Measurements from ENCODE around the gene ATP1A4. TPM values are rescaled to one million over a fixed set of nuclear protein-coding genes. Genes with fewer than 3 reads are reported as not detected.

Gene ATP1A4
- total RNA-seq, 1 donor, result not detected

GRCh38 chr1:160177667-160178066 is 26.3 kb downstream of the ATP1A4 start:
- Histone ChIP-seq H3K9me3 (ENCODE audit: low read depth, low read length) (no peaks in the 10 kb centered on the region), H3K36me3 (ENCODE audit: insufficient read depth, low read length) (no peaks in the 10 kb centered on the region), H3K27me3 (ENCODE audit: insufficient read depth, low read length) (peaks cover 24% of the 10 kb centered on the region), H3K4me1 (ENCODE audit: insufficient read depth, low read length) (no peaks in the 10 kb centered on the region), H3K4me2 (ENCODE audit: insufficient read depth, low read length) (no peak overlapping the region), H2AFZ (ENCODE audit: low read length) (no peak overlapping the region), H4K20me1 (ENCODE audit: insufficient read depth, low read length) (no peaks in the 10 kb centered on the region), H3K27ac (ENCODE audit: low read depth, low read length) (no peak overlapping the region), H3K4me3 (ENCODE audit: insufficient read depth, low read length) (no peak overlapping the region), H3K79me2 (ENCODE audit: insufficient read depth, low read length) (no peaks in the 10 kb centered on the region)
- DNase-seq (ENCODE audit: insufficient read length, low spot score, missing footprints), result no peak
- no peak for TF ChIP-seq CTCF (IDR thresholded peaks at IDR 0.05; ENCODE audit: extremely low read depth, low read depth, low read length)

- Histone ChIP-seq H3K36me3 (ENCODE audit: insufficient read depth, low read length) (no peaks in the 10 kb centered on the region), H4K20me1 (ENCODE audit: insufficient read depth, low read length) (no peaks in the 10 kb centered on the region), H3K27ac (ENCODE audit: low read depth, low read length) (no peak overlapping the region), H3K27me3 (ENCODE audit: insufficient read depth, low read length) (peaks cover 18% of the 10 kb centered on the region), H3K4me1 (ENCODE audit: insufficient read depth, low read length) (no peaks in the 10 kb centered on the region), H3K79me2 (ENCODE audit: insufficient read depth, low read length) (no peaks in the 10 kb centered on the region), H3K9me3 (ENCODE audit: low read depth, low read length) (no peaks in the 10 kb centered on the region), H2AFZ (ENCODE audit: low read length) (no peak overlapping the region), H3K4me3 (ENCODE audit: insufficient read depth, low read length) (no peak overlapping the region), H3K4me2 (ENCODE audit: insufficient read depth, low read length) (no peak overlapping the region)
- no peak for TF ChIP-seq CTCF (IDR thresholded peaks at IDR 0.05; ENCODE audit: extremely low read depth, low read depth, low read length)
- no peak for DNase-seq (ENCODE audit: insufficient read length, low spot score, missing footprints)
Measured at GRCh38 chr1:160178731-160179130, 27.3 kb downstream of the ATP1A4 start.

GRCh38 chr1:160179336-160179735 is 27.9 kb downstream of the ATP1A4 start:
- H3K79me2 ChIP-seq (ENCODE audit: insufficient read depth, low read length), result no peaks in the 10 kb centered on the region
- no peaks in the 10 kb centered on the region for H3K4me1 ChIP-seq (ENCODE audit: insufficient read depth, low read length)
- no peak overlapping the region for H3K4me2 ChIP-seq (ENCODE audit: insufficient read depth, low read length)
- H3K36me3 ChIP-seq (ENCODE audit: insufficient read depth, low read length), result no peaks in the 10 kb centered on the region
- peaks cover 14% of the 10 kb centered on the region for H3K27me3 ChIP-seq (ENCODE audit: insufficient read depth, low read length)
- no peak overlapping the region for H3K4me3 ChIP-seq (ENCODE audit: insufficient read depth, low read length)
- H3K27ac ChIP-seq (ENCODE audit: low read depth, low read length), result no peak overlapping the region
- H3K9me3 ChIP-seq (ENCODE audit: low read depth, low read length), result no peaks in the 10 kb centered on the region
- H4K20me1 ChIP-seq (ENCODE audit: insufficient read depth, low read length), result no peaks in the 10 kb centered on the region
- no peak overlapping the region for H2AFZ ChIP-seq (ENCODE audit: low read length)
- no peak for TF ChIP-seq CTCF (IDR thresholded peaks at IDR 0.05; ENCODE audit: extremely low read depth, low read depth, low read length)
- no peak for DNase-seq (ENCODE audit: insufficient read length, low spot score, missing footprints)

- H3K36me3 ChIP-seq (ENCODE audit: insufficient read depth, low read length), result no peaks in the 10 kb centered on the region
- no peak for TF ChIP-seq CTCF (IDR thresholded peaks at IDR 0.05; ENCODE audit: extremely low read depth, low read depth, low read length)
- H3K27me3 ChIP-seq (ENCODE audit: insufficient read depth, low read length), result no peaks in the 10 kb centered on the region
- H3K4me1 ChIP-seq (ENCODE audit: insufficient read depth, low read length), result peaks cover 6% of the 10 kb centered on the region
- no peak for DNase-seq (ENCODE audit: insufficient read length, low spot score, missing footprints)
- no peak overlapping the region for H3K4me2 ChIP-seq (ENCODE audit: insufficient read depth, low read length)
- H2AFZ ChIP-seq (ENCODE audit: low read length), result no peak overlapping the region
- no peaks in the 10 kb centered on the region for H3K79me2 ChIP-seq (ENCODE audit: insufficient read depth, low read length)
- no peak overlapping the region for H3K27ac ChIP-seq (ENCODE audit: low read depth, low read length)
- H3K9me3 ChIP-seq (ENCODE audit: low read depth, low read length), result no peaks in the 10 kb centered on the region
- no peaks in the 10 kb centered on the region for H4K20me1 ChIP-seq (ENCODE audit: insufficient read depth, low read length)
- no peak overlapping the region for H3K4me3 ChIP-seq (ENCODE audit: insufficient read depth, low read length)
Measured at GRCh38 chr1:160186246-160186645, 34.8 kb downstream of the ATP1A4 start.

Measured in osteoblast (primary cell).